NCI-H146 (cell line): Measurements from ENCODE around the gene TPPP3.
A peak's percentile ranks its signal among the peaks of the same experiment; 100 is the strongest.

Source experiments
- DNase-seq: peaks from one replicate; lab custom pipeline; 2025; lab: John Stamatoyannopoulos, UW

Gene TPPP3

DNA sequence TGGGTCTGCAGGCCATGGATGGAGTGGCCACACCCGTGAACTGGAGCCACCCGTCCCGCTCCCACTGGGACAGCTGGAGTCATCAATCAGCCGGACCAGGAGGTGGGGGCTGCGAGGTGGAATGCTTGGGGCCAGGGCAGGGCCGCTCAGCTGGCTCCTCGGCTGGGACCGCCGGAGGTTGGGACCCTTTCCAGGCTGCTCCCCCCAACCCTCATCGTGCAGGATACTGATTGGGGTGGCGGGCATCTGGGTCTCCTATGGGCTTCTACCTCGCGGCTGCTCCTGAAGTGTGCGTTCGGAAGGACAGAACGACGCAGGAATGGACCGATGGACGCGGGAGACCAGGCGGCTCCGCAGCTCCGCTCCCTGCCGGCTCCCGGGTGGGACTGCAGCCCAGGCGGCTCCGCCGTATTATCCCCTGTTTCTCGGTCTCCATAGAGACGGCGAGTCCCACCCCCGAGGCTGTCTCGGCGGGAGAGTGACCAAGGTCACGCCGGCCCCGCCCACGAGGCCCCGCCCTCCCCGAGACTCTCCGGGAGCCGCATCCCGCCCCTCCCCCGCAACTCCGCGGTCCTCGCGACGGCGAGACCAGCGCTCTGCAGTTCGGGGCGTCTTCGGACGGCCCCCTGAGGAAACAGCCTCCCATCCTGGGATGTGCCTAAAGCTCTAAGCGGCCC lies at the start of gene TPPP3:
Gene TPPP3 (minus strand): TSS at position 388 of the 677 bp plus-strand sequence. CDS start 2,387 bp downstream, outside the sequence.
- peak; percentile 90 for DNase-seq

DNA sequence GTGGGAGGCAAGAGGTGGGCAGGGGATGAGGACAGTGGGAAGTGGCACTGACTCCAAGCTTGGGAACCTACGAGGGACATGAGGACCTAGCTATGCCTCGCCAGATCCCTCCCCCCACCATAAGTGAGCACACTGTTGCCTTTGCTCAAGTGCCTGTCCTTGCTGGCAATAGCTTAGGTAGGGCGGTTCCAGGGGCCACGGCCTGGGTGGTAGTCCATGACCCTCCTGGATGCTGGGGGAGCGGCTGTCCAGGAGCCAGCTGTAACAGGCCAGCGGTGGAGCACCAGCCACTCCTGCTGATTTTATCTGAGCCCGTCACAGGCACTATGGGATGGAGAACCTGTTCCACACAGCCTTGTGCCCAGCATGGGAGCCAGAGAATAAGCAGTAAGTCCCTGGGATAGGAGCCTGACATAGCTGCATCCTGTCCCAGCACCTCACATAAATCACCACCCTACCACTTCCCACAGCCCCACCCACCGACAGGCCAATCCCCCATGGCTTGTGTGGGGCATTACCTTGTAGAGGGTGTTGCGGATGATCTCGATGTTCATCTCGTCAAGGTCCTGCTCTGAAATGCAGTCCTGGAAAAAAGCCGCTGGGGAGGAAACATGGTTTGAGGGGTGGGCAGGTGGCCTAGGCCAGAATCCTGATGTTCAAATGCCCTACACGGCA lies 49.4 kb upstream of the TPPP3 start:
- DNase-seq = no peak

DNA sequence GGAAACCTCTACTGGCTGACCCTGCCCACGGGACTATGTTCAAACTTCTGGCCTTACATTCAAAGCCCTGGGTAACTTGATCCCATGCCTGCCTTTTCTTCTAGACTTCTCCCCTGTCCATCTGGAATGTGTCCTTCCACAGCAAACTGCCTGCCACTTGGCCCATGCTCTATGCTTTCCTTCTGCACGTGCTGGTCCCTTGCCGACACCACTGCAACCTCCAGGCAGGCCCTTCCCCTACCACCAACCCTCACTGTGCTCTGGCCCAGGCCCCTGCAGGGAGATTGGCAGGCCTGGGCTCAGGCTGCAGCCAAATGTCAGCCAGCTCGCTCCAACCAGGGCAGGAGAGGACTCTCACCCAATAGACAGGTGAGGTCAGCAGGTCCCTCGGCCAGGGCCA lies 48.6 kb upstream of the TPPP3 start:
- no peak for DNase-seq

DNA sequence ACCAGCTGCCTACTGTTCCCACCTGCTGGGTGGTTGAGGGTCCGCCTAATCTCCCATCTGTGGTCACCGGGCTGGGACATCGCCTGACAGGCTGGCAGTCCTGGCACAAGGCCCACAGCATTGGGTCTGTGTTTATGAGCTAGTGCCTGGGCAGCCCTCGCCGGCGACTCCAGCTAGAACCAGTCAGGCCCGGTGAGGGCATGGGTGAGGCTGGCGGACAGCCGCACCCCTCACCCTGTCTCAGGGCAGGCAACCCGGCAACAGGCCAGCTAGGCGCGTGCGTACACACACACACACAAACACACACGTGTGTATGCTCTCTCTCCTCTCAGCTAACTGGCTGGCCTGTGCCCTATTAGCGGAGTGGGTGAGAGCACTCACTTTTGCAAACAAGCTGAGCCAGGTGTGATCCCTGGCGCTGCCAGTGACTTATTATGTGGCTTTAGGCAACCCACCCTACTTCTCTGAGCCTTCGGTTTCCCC lies 48.0 kb upstream of the TPPP3 start:
- no peak for DNase-seq

DNA sequence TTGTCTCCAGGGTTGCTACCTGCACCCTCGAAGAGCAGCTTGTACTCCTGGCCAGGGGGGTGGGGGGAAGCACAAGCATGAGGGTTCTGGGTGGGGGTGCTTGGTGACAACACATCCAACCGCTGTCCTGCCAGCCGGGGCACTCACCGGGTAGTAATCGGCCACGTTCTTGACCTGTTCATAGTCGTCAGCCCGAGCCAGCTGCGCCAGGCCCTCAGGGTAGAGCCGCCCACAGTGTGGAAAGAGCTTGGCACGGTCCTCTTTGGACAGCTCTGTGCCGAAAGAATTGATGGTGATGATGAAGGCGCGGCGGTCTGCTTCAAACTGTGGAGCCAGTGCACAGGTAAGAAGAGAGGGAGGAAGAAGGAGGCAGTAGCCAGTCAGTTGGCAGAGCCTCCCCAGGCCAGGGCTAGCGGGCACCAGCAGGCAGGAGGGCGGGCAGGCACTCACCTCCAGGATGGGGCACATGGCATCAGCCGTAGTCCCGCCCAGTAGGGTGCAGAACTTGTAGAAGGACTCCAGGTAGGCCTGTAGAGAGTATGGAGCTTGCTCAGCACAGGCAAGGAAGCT lies 45.6 kb upstream of the TPPP3 start:
- no peak for DNase-seq

DNA sequence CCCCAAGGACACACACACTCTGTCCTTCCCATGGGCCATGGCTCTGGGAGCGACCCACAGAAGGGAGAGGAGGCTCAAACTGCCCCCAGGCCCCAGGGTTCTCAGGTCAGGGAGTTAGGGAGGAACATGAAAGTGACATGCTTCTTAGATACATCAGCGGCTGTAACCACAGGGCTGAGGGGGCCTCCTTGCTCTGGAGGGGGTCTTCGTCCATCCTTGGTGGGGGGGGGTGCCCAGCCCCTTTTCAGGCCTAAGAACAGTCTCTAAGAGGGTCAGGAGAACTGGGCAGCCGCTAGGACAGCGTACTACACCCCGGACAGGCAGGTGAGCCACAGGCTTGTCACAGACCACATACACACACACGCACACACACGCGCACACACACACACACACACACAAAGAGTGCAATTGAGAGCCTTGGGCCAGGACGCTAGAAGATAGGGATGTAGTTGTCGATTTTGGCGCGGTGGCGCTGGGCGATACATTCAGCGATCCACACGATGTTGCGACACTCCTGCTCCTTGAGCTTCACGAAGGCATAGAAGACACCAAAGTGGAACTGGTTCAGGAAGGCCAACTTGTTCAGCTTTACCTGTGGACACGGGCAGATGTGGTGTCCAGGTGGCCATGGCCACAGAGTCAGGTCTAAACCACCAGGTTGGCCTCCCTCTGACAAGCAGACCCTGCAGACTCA lies 44.9 kb upstream of the TPPP3 start:
- DNase-seq = no peak

DNA sequence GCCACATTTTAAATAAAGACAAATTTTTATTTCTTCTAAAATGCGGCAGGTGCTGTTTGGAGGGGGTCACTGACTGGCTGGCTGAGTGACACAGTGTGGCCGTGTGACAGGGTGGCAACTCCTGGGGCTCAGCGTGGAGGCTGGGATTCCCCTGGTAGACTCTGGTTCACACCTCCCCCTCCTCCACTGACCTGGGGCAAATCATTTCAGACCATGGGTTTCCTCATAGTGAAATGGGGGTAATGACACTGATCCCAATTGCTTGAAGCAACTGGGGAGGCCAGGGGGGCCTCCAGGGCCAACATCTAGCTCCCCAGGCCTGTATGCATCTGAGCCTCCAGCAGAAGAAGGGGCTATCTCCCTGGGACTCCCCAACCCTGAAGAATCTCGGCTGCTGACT lies 44.2 kb upstream of the TPPP3 start:
- DNase-seq = no peak

DNA sequence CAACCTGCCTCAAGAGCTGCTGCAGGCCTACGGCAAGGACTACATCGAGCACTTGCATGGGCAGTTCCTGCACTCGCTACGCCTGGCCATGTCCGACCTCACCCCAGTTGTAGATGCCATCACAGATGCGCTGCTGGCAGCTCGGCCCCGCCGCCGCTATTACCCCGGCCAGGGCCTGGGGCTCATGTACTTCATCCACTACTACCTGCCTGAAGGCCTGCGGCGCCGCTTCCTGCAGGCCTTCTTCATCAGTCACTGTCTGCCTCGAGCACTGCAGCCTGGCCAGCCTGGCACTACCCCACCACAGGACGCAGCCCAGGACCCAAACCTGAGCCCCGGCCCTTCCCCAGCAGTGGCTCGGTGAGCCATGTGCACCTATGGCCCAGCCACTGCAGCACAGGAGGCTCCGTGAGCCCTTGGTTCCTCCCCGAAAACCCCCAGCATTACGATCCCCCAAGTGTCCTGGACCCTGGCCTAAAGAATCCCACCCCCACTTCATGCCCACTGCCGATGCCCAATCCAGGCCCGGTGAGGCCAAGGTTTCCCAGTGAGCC lies 43.4 kb upstream of the TPPP3 start:
- no peak for DNase-seq

DNA sequence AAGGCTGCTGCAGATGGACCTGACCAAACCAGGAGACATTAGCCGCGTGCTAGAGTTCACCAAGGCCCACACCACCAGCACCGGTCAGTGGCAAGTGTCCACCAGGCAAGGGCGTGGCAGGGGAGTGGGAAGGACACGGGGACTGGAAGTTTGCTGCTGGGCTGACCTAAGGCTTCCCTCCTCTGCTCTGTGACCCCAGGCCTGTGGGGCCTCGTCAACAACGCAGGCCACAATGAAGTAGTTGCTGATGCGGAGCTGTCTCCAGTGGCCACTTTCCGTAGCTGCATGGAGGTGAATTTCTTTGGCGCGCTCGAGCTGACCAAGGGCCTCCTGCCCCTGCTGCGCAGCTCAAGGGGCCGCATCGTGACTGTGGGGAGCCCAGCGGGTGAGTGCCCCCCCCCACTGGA lies 42.5 kb upstream of the TPPP3 start:
- DNase-seq = no peak

DNA sequence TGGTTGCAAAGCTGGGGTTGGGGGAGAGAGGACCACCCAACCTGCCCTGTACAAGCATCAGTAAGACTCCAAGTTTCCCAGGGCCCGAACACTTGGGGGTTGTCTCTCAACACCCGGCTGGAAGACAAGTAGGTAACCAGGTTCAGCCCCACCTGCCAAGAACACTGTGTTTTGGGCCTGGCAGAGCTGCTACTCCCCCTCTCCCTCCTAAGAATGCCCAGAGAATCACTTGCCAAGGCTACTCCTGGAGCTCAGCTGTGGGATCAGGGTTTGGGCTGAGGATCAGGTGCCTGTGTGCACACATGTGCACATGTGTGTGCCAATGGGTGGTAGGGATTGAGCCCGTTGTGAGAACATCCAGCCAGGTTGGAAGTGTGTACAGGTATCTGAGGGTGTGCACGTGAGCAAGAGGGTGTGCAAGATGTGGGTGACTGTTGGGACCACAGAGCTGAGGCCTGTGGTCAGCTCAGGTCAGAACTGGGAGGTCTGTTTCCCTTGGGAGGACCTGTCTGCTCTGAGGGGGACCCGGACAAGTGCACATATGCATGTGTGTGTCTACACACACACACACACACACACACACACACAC lies 39.9 kb upstream of the TPPP3 start:
- DNase-seq = no peak

DNA sequence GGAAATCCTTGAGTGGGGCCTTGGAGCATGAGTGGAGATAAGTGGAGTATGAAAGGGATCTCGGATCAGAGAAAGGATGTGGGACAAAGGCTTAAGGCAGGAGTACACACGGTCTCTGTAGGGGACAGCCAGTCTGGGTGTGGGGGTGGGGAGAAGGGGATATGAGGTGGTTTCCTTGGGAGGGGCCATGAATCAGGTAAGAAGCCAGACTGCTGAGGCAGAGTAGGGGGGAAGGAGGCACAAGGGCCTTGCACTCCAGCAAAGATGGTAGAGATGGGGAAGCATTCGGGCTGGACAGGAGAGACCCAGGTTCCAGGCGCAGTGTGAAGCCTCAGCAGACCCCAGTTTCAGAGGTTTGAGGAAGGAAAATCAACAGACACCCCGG lies 39.2 kb upstream of the TPPP3 start:
- no peak for DNase-seq

DNA sequence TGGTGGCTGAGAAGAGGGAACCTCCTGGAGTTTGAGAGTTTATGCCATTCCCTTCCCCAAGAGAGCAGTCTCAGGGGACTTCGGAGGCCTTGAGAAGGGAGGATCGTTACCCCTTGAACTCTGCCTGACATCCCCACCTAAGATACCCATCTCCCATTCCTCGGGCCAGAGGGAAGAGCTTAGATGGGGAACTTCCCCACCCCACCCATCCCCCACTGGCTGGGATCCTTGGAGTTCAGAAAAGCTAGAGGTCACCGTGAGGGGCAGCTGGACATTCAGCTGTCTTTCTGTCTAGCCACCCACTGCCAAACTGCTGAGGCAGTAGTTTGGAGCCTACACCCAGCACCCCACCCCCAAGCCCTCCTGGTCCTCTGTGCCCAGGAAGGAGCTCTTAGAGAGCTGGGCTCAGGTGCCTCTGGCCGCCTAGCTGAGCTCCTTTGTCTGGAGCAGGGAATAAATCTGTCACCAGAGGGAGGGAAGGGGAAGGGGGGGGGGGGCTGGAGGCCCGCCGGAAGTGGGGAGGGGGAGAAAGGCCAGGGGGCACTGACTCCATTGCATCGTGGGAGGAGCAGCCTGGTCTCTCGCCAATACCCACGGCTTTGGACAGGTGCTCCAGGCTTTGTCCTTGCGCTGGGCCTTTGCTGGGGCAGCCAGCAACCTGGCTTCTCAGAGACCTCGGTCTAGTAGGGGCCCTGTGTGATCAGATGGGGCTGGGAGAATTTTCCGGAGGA lies 38.6 kb upstream of the TPPP3 start:
- peak; percentile 69 for DNase-seq

DNA sequence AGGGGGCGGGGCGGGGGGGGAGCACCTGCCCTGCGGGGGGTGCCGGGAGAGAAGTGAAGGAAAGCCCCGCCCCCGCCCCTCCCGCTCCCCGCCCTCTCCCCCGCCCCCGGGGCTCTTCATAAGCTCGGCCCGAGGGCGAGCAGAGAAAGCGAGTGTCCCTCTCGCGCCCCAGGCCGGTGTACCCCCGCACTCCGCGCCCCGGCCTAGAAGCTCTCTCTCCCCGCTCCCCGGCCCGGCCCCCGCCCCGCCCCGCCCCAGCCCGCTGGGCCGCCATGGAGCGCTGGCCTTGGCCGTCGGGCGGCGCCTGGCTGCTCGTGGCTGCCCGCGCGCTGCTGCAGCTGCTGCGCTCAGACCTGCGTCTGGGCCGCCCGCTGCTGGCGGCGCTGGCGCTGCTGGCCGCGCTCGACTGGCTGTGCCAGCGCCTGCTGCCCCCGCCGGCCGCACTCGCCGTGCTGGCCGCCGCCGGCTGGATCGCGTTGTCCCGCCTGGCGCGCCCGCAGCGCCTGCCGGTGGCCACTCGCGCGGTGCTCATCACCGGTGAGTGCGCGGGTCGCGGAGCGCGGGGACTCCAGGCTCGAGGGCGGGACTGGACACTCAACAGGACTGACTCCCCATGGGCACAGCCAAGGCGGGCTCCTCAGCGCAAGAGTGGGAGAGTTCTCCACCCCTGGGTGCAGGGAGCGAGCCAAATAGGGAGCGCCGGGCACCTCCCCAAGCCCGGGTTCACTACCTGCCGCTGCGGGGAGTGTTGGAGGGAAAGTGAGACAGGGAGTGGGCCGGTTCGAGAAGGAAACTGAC lies 37.9 kb upstream of the TPPP3 start, which contains the start of gene HSD11B2:
Gene HSD11B2 (plus strand): TSS at position 145 of the 798 bp plus-strand sequence. CDS start 128 bp downstream, at position 273.
- DNase-seq = peak; percentile 81

DNA sequence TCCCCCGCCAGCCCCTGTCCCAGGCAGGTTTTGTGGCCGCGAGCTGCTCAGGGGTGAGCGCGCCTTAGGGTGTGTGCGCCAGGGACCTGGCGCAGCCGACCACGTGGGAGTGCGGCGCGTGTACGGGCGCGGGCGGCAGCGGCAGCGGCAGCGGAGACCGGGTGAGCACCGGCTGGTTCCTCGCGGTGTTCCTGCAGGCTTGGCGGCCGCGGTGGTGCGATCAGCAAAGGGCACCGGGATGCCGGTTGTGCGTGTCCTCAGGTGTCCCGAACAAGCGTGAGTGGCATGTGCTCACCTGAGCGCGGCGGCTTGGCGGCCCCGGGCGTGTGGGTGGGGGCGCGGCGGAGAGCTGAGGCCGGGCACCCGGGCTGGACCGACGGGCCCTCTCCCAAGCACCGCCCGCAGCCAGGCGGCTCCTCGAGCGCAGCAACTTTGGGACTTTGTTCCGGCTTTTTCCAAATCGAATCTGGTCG lies 37.2 kb upstream of the TPPP3 start:
- DNase-seq = peak; percentile 35

DNA sequence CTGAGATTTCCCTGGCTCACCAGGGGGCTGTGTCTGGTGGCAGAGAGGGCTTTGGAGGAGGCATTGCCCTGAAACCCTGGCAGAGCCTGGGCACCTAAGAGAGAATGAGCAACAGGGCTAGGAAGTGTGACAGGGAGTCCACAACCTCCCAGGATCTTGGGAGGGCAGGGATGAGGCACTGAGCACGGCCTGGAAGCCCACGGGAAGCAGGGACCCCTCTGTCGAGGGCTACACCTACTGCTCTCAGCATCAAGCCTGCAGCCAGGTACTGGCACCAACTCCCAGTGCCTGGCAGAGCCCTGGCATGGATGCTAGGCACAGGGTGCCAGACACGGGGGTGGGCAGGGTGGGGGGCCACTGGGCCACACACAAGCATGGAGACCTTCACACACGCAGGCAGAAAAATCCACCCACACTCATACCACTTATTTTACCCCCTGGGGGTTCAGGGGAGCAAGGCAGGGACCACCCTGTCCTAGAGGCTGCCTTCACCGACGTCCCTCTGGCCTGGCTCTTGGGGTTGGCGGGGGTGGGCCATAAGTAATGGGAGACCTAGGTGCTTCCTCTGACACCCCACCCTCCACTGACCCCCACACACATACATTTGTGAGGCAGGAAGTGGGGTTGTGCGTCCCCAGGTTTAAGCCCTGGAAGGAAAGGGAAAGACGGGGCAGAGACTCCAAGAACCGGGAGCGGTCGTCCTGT lies 36.7 kb upstream of the TPPP3 start:
- DNase-seq = no peak

DNA sequence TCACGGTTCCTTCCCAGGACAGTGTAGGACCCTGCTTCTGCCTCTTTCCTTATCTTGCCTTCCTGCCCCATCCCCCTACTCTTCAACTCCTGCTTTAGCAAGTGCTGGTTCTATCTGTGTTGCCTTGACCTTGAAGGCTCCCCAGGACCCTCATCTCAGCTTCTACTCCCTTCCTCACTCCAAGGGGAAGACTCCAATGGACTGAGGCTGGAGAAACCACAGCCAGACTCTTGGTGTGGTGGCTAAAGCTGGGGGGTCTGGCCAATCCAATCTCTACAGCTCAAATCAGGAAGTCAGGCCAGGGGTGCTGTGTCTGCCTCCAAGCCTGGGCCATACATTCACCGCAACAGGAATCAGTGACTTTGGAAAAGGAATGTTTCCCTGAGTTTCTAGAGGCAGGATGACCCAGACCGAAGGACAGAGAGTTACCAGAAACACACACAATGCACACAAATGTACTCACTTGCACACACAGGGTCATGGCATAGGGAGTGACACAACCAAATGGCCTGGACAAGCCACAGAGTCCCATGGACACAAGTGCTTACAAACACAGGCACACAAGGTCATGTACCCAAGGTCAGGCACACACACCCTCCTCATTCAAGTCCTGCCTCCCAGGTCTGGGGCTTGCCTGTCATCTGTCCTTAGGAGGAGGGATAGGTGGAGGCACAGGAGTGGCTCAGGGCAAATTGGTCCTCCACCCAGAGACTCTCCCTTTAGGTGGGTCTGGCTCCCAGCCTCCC lies 35.9 kb upstream of the TPPP3 start:
- DNase-seq = no peak

DNA sequence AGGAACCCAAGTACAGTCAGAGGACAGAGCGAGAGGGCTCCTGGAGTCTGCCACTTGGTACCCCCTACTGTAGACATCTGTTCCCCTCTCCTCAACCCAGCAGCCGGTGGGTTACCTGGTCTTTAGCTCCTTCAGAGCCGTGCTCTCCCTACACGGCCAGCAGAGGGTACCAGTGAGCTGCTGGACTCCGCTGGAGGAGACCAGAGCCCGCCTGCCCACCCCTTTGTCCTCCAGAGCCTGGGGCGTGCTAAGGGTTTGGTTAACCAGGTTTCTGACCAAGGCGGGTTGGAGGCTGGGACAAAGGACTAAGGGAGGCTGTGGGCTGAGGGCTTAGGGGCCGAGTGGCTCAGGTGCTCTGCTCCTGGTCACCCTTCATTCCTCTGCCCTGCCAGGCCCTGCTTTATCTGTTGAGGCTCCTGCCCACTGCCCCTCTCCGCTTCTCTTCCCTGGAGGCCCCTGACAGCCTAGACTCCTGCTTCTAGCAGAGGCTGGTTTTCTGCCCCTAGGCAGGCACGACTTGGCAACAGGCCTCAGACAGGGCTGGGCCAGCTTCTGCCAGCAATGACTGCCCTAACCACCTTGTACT lies 34.9 kb upstream of the TPPP3 start:
- peak; percentile 75 for DNase-seq

DNA sequence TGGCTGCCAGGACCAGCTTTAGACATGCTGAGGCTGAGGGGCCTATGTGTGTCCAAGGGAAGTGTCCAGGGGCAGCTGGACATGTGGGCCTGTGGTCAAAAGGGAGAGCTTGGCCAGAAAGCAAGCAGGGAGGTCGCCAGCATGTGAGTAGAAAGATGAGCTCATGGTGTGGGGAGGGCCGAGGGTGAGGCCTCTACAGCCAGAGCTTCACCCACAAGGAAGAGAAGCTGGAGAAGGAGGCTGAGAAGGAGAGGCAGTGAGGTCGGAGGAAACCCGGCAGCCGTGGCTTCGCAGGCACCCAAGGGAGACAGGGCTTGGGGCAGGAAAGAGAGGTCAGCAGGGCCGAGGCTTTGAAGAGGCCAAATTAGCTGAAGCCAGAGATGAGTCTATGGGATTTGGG lies 33.7 kb upstream of the TPPP3 start:
- no peak for DNase-seq
